Neuronal stem cell (in vitro differentiated cells): ENCODE results near the gene WDR53.
"Not testable (repeated sequence)": the region's sequence is repeated elsewhere in the genome, so short reads cannot be mapped to it uniquely, and the experiment has no call there.

Source experiments
- DNase-seq: peaks from one replicate; pipeline ENCODE4 v3.0.0-alpha.2; 2013; ENCODE audit warnings: low spot score
- H2AFZ ChIP-seq: one replicate; pipeline ENCODE4 v1.6.1; 2013; ENCODE audit warnings: mild to moderate bottlenecking, low read length, inconsistent platforms
- H2AK5ac ChIP-seq: 2 replicates; pipeline ENCODE4 v1.6.1; 2013; ENCODE audit warnings: low read depth, mild to moderate bottlenecking, inconsistent platforms, low read length, moderate library complexity, mixed read lengths
- H2BK120ac ChIP-seq: 2 replicates; pipeline ENCODE4 v1.6.1; 2013; ENCODE audit warnings: low read depth, mild to moderate bottlenecking, inconsistent platforms, low read length, moderate library complexity, mixed read lengths
- H2BK12ac ChIP-seq: one replicate; pipeline ENCODE4 v1.6.1; 2013; ENCODE audit warnings: low read length, inconsistent platforms
- H2BK15ac ChIP-seq: 2 replicates; pipeline ENCODE4 v1.6.1; 2013; ENCODE audit warnings: mild to moderate bottlenecking, low read length, inconsistent platforms, mixed read lengths
- H2BK5ac ChIP-seq: one replicate; pipeline ENCODE4 v1.6.1; 2013; ENCODE audit warnings: inconsistent platforms, mild to moderate bottlenecking, low read length, moderate library complexity
- H3K14ac ChIP-seq: one replicate; pipeline ENCODE4 v1.6.1; 2013; ENCODE audit warnings: low read length, inconsistent platforms
- H3K18ac ChIP-seq: 2 replicates; pipeline ENCODE4 v1.6.1; 2013; ENCODE audit warnings: low read length, inconsistent platforms
- H3K23ac ChIP-seq: 2 replicates; pipeline ENCODE4 v1.6.1; 2013; ENCODE audit warnings: low read depth, mild to moderate bottlenecking, mixed read lengths, low read length, inconsistent platforms; ENCODE audit not compliant: poor library complexity
- H3K27ac ChIP-seq: replicated peaks from 3 replicates; pipeline ENCODE4 v1.5.1; 2013; ENCODE audit warnings: low read length, inconsistent platforms
- H3K27me3 ChIP-seq, 3 experiments: 2 replicates each; pipeline ENCODE4 v1.6.1; 2013; ENCODE audit warnings: low read length in 3 of 3, mild to moderate bottlenecking in 2 of 3, inconsistent platforms in 1 of 3, low read depth in 1 of 3, mixed read lengths in 1 of 3, moderate library complexity in 1 of 3; ENCODE audit not compliant: control insufficient read depth in 3 of 3, insufficient read depth in 3 of 3
- H3K36me3 ChIP-seq, 2 donors: replicated peaks in 1 of 2; 2 replicates each; pipeline ENCODE4 v1.6.1; 2013; ENCODE audit warnings: low read length in 2 of 2; ENCODE audit not compliant: control insufficient read depth in 2 of 2, insufficient read depth in 2 of 2
- H3K4ac ChIP-seq: 2 replicates; pipeline ENCODE4 v1.6.1; 2013; ENCODE audit warnings: inconsistent platforms, mild to moderate bottlenecking, low read length, moderate library complexity
- H3K4me1 ChIP-seq, 2 donors: 1 replicate in 1 of 2; 2 replicates in 1 of 2; pipeline ENCODE4 v1.6.1; 2013; ENCODE audit warnings: low read length in 2 of 2, low read depth in 1 of 2; ENCODE audit not compliant: control insufficient read depth in 2 of 2, insufficient read depth in 1 of 2
- H3K4me2 ChIP-seq: one replicate; pipeline ENCODE4 v1.6.1; 2013; ENCODE audit warnings: mild to moderate bottlenecking, low read length, inconsistent platforms; ENCODE audit not compliant: insufficient read depth, poor library complexity, severe bottlenecking
- H3K4me3 ChIP-seq, 2 donors: 2 replicates each; pipeline ENCODE4 v1.5.1; 2013; ENCODE audit warnings: low read length in 2 of 2, mild to moderate bottlenecking in 2 of 2, inconsistent platforms in 1 of 2, moderate library complexity in 1 of 2
- H3K79me1 ChIP-seq: one replicate; pipeline ENCODE4 v1.6.1; 2013; ENCODE audit warnings: low read depth, mild to moderate bottlenecking, inconsistent platforms, low read length, moderate library complexity
- H3K9ac ChIP-seq: one replicate; pipeline ENCODE4 v1.6.1; 2013; ENCODE audit warnings: mild to moderate bottlenecking, low read depth, low read length, inconsistent platforms; ENCODE audit not compliant: poor library complexity
- H3K9me3 ChIP-seq, 2 donors: replicated peaks in 1 of 2; 2 replicates each; pipeline versions ENCODE3 to v1.6.1; 2013; ENCODE audit warnings: low read length in 2 of 2, mild to moderate bottlenecking in 2 of 2, inconsistent platforms in 1 of 2, low read depth in 1 of 2, mixed read lengths in 1 of 2, moderate library complexity in 1 of 2; ENCODE audit not compliant: control insufficient read depth in 2 of 2, insufficient read depth in 1 of 2
- H4K8ac ChIP-seq: one replicate; pipeline ENCODE4 v1.6.1; 2013; ENCODE audit warnings: low read depth, mild to moderate bottlenecking, inconsistent platforms, low read length, moderate library complexity
- H4K91ac ChIP-seq: one replicate; pipeline ENCODE4 v1.6.1; 2013; ENCODE audit warnings: low read length, low read depth, mild to moderate bottlenecking, inconsistent platforms; ENCODE audit not compliant: poor library complexity
- whole genome bisulfite sequencing, 2 donors: extraction: QIAGEN DNeasy Blood & Tissue Kit; methylation state at CpG; one replicate each; pipeline ENCODE4 v1.1.7; 2013; ENCODE audit warnings: missing lambda C conversion rate in 2 of 2, mixed read lengths in 1 of 2; ENCODE audit not compliant: insufficient read length in 2 of 2, insufficient replicate concordance in 1 of 2; ENCODE audit errors: extremely low coverage in 2 of 2; 5-methylcytosine and 5-hydroxymethylcytosine counted together

WDR53 gene

DNA sequence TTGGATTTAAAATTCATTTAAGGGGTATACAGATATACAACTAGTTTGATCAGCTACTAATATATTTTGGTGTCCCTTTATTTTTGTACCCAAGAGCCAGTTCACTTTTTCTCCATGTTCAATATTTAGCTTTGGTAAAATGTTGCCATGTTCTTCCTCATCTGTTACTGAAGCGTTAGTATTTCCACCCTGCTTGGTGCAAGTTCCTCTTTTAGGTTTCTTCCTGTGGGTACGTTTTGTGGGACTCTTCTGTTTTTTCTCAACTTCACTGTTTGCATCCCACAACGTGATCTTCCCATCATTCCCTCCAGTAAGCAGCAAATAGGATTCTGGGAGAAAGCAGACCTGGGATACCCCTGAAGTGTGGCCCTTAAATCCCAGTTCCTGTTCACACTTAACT, 14.1 kb downstream of the WDR53 start:
- no peak overlapping the region for H2BK15ac ChIP-seq
- no peak overlapping the region for H3K27ac ChIP-seq
- no peak for DNase-seq
- WGBS, 2 donors: no CpG with 5 or more reads among the region's 3 CpGs
- H3K18ac ChIP-seq: no peak overlapping the region
- H2AK5ac ChIP-seq: no peak overlapping the region
- H4K8ac ChIP-seq: no peak overlapping the region
- H2BK120ac ChIP-seq: no peak overlapping the region
- peaks cover 2 to 10% of the 10 kb centered on the region in 2 donors for H3K36me3 ChIP-seq
- H3K27me3 ChIP-seq: no peaks in the 10 kb centered on the region
- H3K4me3 ChIP-seq: no peak overlapping the region
- H3K4me1 ChIP-seq: no peaks in the 10 kb centered on the region
- H2AFZ ChIP-seq: no peak overlapping the region
- H3K9ac ChIP-seq: no peak overlapping the region
- no peak overlapping the region for H3K4me2 ChIP-seq
- no peak overlapping the region for H2BK5ac ChIP-seq
- no peak overlapping the region for H4K91ac ChIP-seq
- no peak overlapping the region for H2BK12ac ChIP-seq
- H3K14ac ChIP-seq: no peak overlapping the region
- peaks cover 1 to 13% of the 10 kb centered on the region in 2 donors for H3K9me3 ChIP-seq
- no peak overlapping the region for H3K4ac ChIP-seq
- no peaks in the 10 kb centered on the region for H3K79me1 ChIP-seq
- H3K23ac ChIP-seq: no peak overlapping the region

DNA sequence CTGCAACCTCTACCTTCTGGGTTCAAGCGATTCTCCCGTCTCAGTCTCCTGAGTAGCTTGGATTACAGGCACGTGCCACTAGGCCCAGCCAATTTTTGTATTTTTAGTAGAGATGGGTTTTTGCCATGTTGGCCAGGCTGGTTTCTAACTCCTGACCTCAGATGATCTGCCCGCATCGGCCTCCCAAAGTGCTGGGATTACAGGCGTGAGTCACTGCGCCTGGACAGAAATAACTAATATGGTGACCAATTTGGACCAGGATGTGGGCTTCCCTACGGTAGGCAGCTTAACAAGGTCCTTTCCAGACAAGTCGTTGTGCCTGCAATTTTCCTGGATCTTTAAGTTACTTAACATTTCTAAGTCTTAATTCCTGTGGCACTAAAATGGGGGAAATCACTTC, 14.8 kb downstream of the WDR53 start:
- H3K9me3 ChIP-seq: peaks cover 1 to 17% of the 10 kb centered on the region in 2 donors
- H3K79me1 ChIP-seq: no peaks in the 10 kb centered on the region
- no peak overlapping the region for H2AK5ac ChIP-seq
- DNase-seq: no peak
- H3K23ac ChIP-seq: no peak overlapping the region
- no peak overlapping the region for H3K4me2 ChIP-seq
- no peak overlapping the region for H3K27ac ChIP-seq
- no CpG with 5 or more reads among the region's 9 CpGs for WGBS, 2 donors
- H2BK5ac ChIP-seq: no peak overlapping the region
- no peak overlapping the region for H2BK120ac ChIP-seq
- no peak overlapping the region for H2AFZ ChIP-seq
- no peak overlapping the region for H3K9ac ChIP-seq
- no peak overlapping the region for H3K18ac ChIP-seq
- H4K91ac ChIP-seq: no peak overlapping the region
- H3K14ac ChIP-seq: no peak overlapping the region
- peaks cover 2 to 6% of the 10 kb centered on the region in 2 donors for H3K36me3 ChIP-seq
- no peak overlapping the region for H3K4ac ChIP-seq
- H3K27me3 ChIP-seq: no peaks in the 10 kb centered on the region
- no peaks in the 10 kb centered on the region for H3K4me1 ChIP-seq
- H2BK12ac ChIP-seq: no peak overlapping the region
- H3K4me3 ChIP-seq: no peak overlapping the region
- no peak overlapping the region for H2BK15ac ChIP-seq
- H4K8ac ChIP-seq: no peak overlapping the region

DNA sequence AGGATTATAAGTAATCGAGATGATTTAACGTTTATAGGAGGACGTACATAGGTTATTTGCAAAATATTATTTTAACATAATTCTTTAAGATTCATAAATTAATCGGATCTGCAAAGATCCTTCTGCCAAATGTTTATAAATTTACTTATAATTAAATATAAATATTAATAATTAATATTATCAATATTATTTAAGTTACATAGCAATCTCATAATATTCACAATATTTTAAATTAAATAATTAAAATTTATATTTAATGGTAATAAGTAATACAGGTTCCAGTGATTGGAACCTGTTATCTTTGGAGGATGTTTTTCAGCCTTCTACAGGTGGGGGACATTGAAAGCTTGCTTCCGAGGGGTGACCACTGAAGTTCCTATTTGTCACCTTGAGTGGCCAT, 16.1 kb downstream of the WDR53 start:
- no peak for DNase-seq
- peaks cover 2 to 6% of the 10 kb centered on the region in 2 donors for H3K36me3 ChIP-seq
- no peak overlapping the region for H3K23ac ChIP-seq
- no peak overlapping the region for H3K9ac ChIP-seq
- no peak overlapping the region for H3K18ac ChIP-seq
- H3K79me1 ChIP-seq: no peaks in the 10 kb centered on the region
- H2AFZ ChIP-seq: no peak overlapping the region
- H2BK12ac ChIP-seq: no peak overlapping the region
- no peak overlapping the region for H2BK120ac ChIP-seq
- no peak overlapping the region for H3K14ac ChIP-seq
- no peaks in the 10 kb centered on the region for H3K27me3 ChIP-seq
- no CpG with 5 or more reads among the region's 5 CpGs for WGBS, 2 donors
- H2BK15ac ChIP-seq: no peak overlapping the region
- H3K4me1 ChIP-seq: no peaks in the 10 kb centered on the region
- no peak overlapping the region for H3K4me3 ChIP-seq
- H3K4ac ChIP-seq: no peak overlapping the region
- H2BK5ac ChIP-seq: no peak overlapping the region
- H3K9me3 ChIP-seq: peaks cover 1 to 17% of the 10 kb centered on the region in 2 donors
- no peak overlapping the region for H4K8ac ChIP-seq
- no peak overlapping the region for H3K4me2 ChIP-seq
- no peak overlapping the region for H4K91ac ChIP-seq
- no peak overlapping the region for H3K27ac ChIP-seq
- H2AK5ac ChIP-seq: no peak overlapping the region

DNA sequence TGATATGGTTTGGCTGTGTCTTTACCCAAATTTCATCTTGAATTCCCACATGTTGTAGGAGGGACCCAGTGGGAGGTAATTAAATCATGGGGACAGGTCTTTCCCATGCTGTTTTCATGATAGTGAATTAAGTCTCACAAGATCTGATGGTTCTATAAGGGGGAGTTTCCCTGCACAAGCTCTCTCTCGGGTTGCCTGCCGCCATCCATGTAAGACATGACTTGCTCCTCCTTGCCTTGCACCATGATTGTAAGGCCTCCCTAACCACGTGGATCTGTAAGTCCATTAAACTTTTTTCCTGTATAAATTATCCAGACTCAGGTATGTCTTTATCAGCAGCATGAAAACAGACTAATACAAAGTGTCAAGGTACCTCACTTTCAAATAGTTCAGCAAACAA, 18.2 kb downstream of the WDR53 start:
- not testable (repeated sequence) for H2BK5ac ChIP-seq, H3K36me3 ChIP-seq, H3K27me3 ChIP-seq, H2AFZ ChIP-seq, H3K4me3 ChIP-seq, H2BK12ac ChIP-seq, H3K23ac ChIP-seq, H3K4ac ChIP-seq, H2AK5ac ChIP-seq, H4K91ac ChIP-seq, H3K4me1 ChIP-seq, DNase-seq, H3K79me1 ChIP-seq, H3K14ac ChIP-seq, H2BK15ac ChIP-seq, H4K8ac ChIP-seq, H3K4me2 ChIP-seq, H3K18ac ChIP-seq, H2BK120ac ChIP-seq, H3K27ac ChIP-seq, H3K9ac ChIP-seq
- WGBS, 2 donors: no CpG with 5 or more reads among the region's 3 CpGs
- H3K9me3 ChIP-seq: peaks cover 1 to 17% of the 10 kb centered on the region in 2 donors
